Stimulated activated CD4-positive, alpha-beta T cell treated with anti-CD3 and anti-CD28 coated beads, Interleukin-4, amount 100 ng/mL, for 4 hours (primary cell): ENCODE results near the gene RARB.

Experiments used
- DNase-seq, 2 experiments: peaks; one replicate each; pipeline ENCODE4 v3.0.0-alpha.2; 2020

Gene RARB

GRCh38 chr3:25619382-25619781, 191.3 kb downstream of the RARB start:
- DNase-seq = no peak

- no peak for DNase-seq
Observed at GRCh38 chr3:25620493-25620892, 192.4 kb downstream of the RARB start.

- no peak for DNase-seq
Observed at GRCh38 chr3:25621087-25621486, 193.0 kb downstream of the RARB start.

- no peak for DNase-seq
Observed at GRCh38 chr3:25631989-25632388, 203.9 kb downstream of the RARB start.

GRCh38 chr3:25633919-25634318, 205.9 kb downstream of the RARB start:
- DNase-seq = no peak

- no peak for DNase-seq
Observed at GRCh38 chr3:25635038-25635437, 207.0 kb downstream of the RARB start.
